Smooth muscle cell (in vitro differentiated cells): ENCODE data around the gene PRSS21. TPM values are rescaled to one million over a fixed set of nuclear protein-coding genes. Genes with fewer than 3 reads are reported as not detected.

Experiments used
- DNase-seq: peaks from one replicate; lab custom pipeline; 2025; ENCODE audit not compliant: unreplicated experiment; lab: John Stamatoyannopoulos, UW
- H2AFZ ChIP-seq: fragments of 200-600 bp; sonication (generic); 2 replicates; pipeline ENCODE4 v1.6.0; 2016; ENCODE audit warnings: antibody characterized with exemption, low read depth, mild to moderate bottlenecking
- H3F3A ChIP-seq: fragments of 200-600 bp; sonication (generic); 2 replicates; pipeline ENCODE4 v1.6.0; 2017; ENCODE audit warnings: antibody characterized with exemption, low read depth
- H3K27ac ChIP-seq: fragments of 200-600 bp; sonication (generic); 2 replicates; pipeline ENCODE4 v1.5.1; 2016; ENCODE audit warnings: low read depth, mild to moderate bottlenecking
- H3K27me3 ChIP-seq: fragments of 200-600 bp; sonication (generic); 2 replicates; pipeline ENCODE4 v1.6.1; 2016; ENCODE audit warnings: low read depth, mild to moderate bottlenecking
- H3K36me3 ChIP-seq: fragments of 200-600 bp; sonication (generic); 2 replicates; pipeline ENCODE4 v1.5.1; 2016; ENCODE audit warnings: low read depth
- H3K4me1 ChIP-seq: fragments of 200-600 bp; sonication (generic); 2 replicates; pipeline ENCODE4 v1.5.1; 2016; ENCODE audit warnings: low read depth
- H3K4me2 ChIP-seq: fragments of 200-600 bp; sonication (generic); 2 replicates; pipeline ENCODE4 v1.6.0; 2016; ENCODE audit warnings: mild to moderate bottlenecking
- H3K4me3 ChIP-seq: fragments of 200-600 bp; sonication (generic); 2 replicates; pipeline ENCODE4 v1.5.1; 2016; ENCODE audit warnings: mild to moderate bottlenecking
- H3K79me2 ChIP-seq: fragments of 200-600 bp; sonication (generic); 2 replicates; pipeline ENCODE4 v1.6.0; 2016; ENCODE audit warnings: low read depth, mild to moderate bottlenecking
- H3K9ac ChIP-seq: fragments of 200-600 bp; sonication (generic); 2 replicates; pipeline ENCODE4 v1.6.0; 2016; ENCODE audit warnings: low read depth
- H3K9me3 ChIP-seq: fragments of 200-600 bp; sonication (generic); replicated peaks from 2 replicates; pipeline ENCODE4 v1.5.1; 2016; ENCODE audit warnings: low read depth
- H4K20me1 ChIP-seq: fragments of 200-600 bp; sonication (generic); 2 replicates; pipeline ENCODE4 v1.6.0; 2016; ENCODE audit warnings: low read depth
- WGBS: methylation state at CpG from one replicate; pipeline ENCODE4 v1.1.7; 2016; ENCODE audit warnings: low lambda C conversion rate; 5-methylcytosine and 5-hydroxymethylcytosine counted together
- polyA plus RNA-seq: library from polyadenylated mRNA; unstranded; fragments of >200 nt; fragmentation: Nextera tagmentation; extraction: Ambion mirVana; gene quantifications from 2 replicates; pipeline ENCODE4 v1.2.1, GENCODE V29; 2016
- total RNA-seq: library from RNA; depleted of rRNA; stranded (reverse); fragments of >200 nt; gene quantifications from 2 replicates; pipeline ENCODE4 v1.2.3, GENCODE V29; 2014
- TF ChIP-seq, protein P1 (sequence below): fragments of 200-600 bp; sonication (generic); IDR thresholded peaks from 2 replicates; pipeline ENCODE4 v1.5.1; 2017; ENCODE audit warnings: borderline replicate concordance, mild to moderate bottlenecking, antibody characterized with exemption; ENCODE audit not compliant: insufficient read depth, poor library complexity, severe bottlenecking

Gene PRSS21
- total and polyA plus RNA-seq, 2 experiments from 2014 or later: not detected

DNA sequence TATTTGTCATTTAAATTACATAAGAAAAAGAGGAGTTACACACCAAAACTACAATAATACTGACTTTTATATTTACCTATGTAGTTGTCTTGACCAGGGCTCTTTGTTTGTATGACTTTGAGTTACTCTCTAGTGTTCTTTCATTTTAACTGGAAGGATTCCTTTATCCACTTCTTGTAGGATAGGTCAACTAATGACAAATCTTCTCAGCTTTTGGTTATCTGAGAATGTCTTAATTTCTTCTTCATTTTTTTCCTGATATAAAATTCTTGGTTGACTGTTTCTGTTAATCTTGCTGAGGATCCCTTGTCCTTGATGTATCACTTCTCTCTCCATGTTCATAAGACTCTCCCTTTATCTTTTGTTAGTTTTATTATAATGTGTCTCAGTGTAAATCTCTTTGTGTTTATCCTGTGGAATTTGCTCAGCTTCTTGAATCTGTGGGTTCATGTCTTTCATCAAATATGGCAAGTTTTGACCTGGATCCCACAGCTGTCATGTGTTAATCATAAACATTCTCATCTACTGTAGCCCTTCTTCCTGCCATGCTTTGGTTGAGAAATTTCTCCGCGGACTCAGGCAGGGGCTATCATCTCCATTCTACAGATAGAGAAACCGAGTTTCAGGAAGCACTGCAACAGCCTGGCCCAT lies 13.4 kb upstream of the PRSS21 start:
- DNase-seq: no peak
- H3K79me2 ChIP-seq: no peaks in the 10 kb centered on the region
- TF ChIP-seq, protein P1, sequence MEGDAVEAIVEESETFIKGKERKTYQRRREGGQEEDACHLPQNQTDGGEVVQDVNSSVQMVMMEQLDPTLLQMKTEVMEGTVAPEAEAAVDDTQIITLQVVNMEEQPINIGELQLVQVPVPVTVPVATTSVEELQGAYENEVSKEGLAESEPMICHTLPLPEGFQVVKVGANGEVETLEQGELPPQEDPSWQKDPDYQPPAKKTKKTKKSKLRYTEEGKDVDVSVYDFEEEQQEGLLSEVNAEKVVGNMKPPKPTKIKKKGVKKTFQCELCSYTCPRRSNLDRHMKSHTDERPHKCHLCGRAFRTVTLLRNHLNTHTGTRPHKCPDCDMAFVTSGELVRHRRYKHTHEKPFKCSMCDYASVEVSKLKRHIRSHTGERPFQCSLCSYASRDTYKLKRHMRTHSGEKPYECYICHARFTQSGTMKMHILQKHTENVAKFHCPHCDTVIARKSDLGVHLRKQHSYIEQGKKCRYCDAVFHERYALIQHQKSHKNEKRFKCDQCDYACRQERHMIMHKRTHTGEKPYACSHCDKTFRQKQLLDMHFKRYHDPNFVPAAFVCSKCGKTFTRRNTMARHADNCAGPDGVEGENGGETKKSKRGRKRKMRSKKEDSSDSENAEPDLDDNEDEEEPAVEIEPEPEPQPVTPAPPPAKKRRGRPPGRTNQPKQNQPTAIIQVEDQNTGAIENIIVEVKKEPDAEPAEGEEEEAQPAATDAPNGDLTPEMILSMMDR: no peak
- 77% methylated on average over 3 of the region's 3 CpGs for whole genome bisulfite sequencing
- no peak overlapping the region for H2AFZ ChIP-seq
- no peaks in the 10 kb centered on the region for H3K4me1 ChIP-seq
- H3K9ac ChIP-seq: no peak overlapping the region
- no peaks in the 10 kb centered on the region for H3K9me3 ChIP-seq
- no peaks in the 10 kb centered on the region for H3F3A ChIP-seq
- H3K4me2 ChIP-seq: no peak overlapping the region
- H3K4me3 ChIP-seq: no peak overlapping the region
- H3K27me3 ChIP-seq: no peaks in the 10 kb centered on the region
- no peak overlapping the region for H3K27ac ChIP-seq
- H4K20me1 ChIP-seq: no peaks in the 10 kb centered on the region
- no peaks in the 10 kb centered on the region for H3K36me3 ChIP-seq

DNA sequence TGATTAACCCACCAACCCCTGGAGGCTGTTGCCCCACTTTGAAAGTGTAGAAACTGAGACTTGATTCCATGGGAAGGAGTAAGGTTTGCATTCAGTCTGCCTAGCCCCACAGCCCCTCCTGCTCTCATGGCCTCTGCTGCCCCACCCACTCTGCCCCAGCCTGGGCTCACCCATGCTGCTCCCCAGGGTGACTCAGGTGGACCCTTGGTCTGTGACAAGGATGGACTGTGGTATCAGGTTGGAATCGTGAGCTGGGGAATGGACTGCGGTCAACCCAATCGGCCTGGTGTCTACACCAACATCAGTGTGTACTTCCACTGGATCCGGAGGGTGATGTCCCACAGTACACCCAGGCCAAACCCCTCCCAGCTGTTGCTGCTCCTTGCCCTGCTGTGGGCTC lies 12.3 kb upstream of the PRSS21 start:
- H3K4me3 ChIP-seq: no peak overlapping the region
- H2AFZ ChIP-seq: no peak overlapping the region
- no peaks in the 10 kb centered on the region for H3K27me3 ChIP-seq
- H3K9ac ChIP-seq: no peak overlapping the region
- no peaks in the 10 kb centered on the region for H3K4me1 ChIP-seq
- no peaks in the 10 kb centered on the region for H4K20me1 ChIP-seq
- TF ChIP-seq, protein P1: no peak
- WGBS: 92% methylated on average over 4 of the region's 4 CpGs
- H3K79me2 ChIP-seq: no peaks in the 10 kb centered on the region
- no peaks in the 10 kb centered on the region for H3F3A ChIP-seq
- H3K4me2 ChIP-seq: no peak overlapping the region
- H3K9me3 ChIP-seq: no peaks in the 10 kb centered on the region
- H3K36me3 ChIP-seq: no peaks in the 10 kb centered on the region
- no peak overlapping the region for H3K27ac ChIP-seq
- no peak for DNase-seq

DNA sequence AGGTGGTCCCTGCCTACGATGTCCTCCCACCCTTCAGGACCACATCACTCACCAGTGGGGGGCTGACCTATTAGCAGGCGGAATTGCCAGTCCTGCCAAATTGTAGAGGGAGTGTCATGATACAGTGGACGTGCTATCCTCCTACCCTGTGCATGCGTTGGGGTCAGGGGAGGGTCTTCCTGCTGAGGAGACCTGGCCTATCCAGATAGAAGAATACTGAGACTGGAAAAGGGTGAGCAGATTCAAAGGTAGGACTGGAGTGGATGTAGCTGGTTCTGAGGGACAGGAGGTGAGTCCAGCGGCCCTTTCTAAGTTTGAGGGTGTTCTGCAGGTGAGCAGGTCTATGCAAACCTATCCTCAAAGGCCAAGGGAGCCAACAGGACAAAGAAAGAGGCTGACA lies 10.8 kb upstream of the PRSS21 start:
- no peak overlapping the region for H3K4me2 ChIP-seq
- H3K27me3 ChIP-seq: no peaks in the 10 kb centered on the region
- H3K36me3 ChIP-seq: no peaks in the 10 kb centered on the region
- TF ChIP-seq, protein P1: no peak
- no peak overlapping the region for H2AFZ ChIP-seq
- H3K4me3 ChIP-seq: no peak overlapping the region
- no peak overlapping the region for H3K27ac ChIP-seq
- no peak for DNase-seq
- no peaks in the 10 kb centered on the region for H4K20me1 ChIP-seq
- 76% methylated on average over 5 of the region's 5 CpGs for WGBS
- H3F3A ChIP-seq: no peaks in the 10 kb centered on the region
- H3K4me1 ChIP-seq: no peaks in the 10 kb centered on the region
- H3K79me2 ChIP-seq: no peaks in the 10 kb centered on the region
- no peak overlapping the region for H3K9ac ChIP-seq
- H3K9me3 ChIP-seq: no peaks in the 10 kb centered on the region

DNA sequence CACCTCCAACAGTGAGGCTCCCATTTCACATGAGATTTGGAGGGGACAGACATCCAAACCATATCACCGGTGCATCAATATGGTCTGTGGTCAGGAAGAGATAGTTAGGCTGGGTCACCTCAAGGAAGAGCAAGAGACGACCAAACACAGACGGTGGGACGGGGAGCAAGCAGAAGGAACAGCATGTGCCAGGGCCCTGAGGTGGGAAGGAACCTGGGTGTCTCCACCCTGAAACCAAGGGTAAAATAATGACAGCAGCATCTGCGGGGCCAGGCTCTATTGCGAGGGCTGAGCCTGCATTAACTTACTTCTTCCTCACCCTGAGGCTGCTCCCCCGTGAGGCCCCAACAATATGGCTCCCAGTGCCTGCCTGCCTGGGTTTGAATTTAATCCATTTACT lies 8.9 kb upstream of the PRSS21 start:
- 87% methylated on average over 7 of the region's 7 CpGs for WGBS
- TF ChIP-seq, protein P1: no peak
- H3K27ac ChIP-seq: no peak overlapping the region

More for the DNA sequence above, 8.9 kb upstream of the PRSS21 start:
- H3K4me3 ChIP-seq: no peak overlapping the region
- no peaks in the 10 kb centered on the region for H3F3A ChIP-seq
- H3K27me3 ChIP-seq: no peaks in the 10 kb centered on the region
- H3K79me2 ChIP-seq: no peaks in the 10 kb centered on the region
- no peaks in the 10 kb centered on the region for H3K9me3 ChIP-seq
- H3K4me1 ChIP-seq: no peaks in the 10 kb centered on the region
- H4K20me1 ChIP-seq: no peaks in the 10 kb centered on the region
- no peaks in the 10 kb centered on the region for H3K36me3 ChIP-seq
- no peak for DNase-seq
- no peak overlapping the region for H3K9ac ChIP-seq
- no peak overlapping the region for H2AFZ ChIP-seq
- H3K4me2 ChIP-seq: no peak overlapping the region
